Endometrial microvascular endothelial cells (primary cell): ENCODE measurements around the gene ATAD5. TPM values are rescaled to one million over a fixed set of nuclear protein-coding genes. Genes with fewer than 3 reads are reported as not detected.
"Not testable (repeated sequence)": the region's sequence is repeated elsewhere in the genome, so short reads cannot be mapped to it uniquely, and the experiment has no call there.

ENCODE experiments used
- in situ Hi-C: cut with HindIII; loops from 2 replicates; pipeline ENCODE4 v1.10.0; 2017; ENCODE audit warnings: low sequenced_read_pairs, low pct_unique_long_range_greater_than_20kb; ENCODE audit errors: inconsistent ontology term
- total RNA-seq: library from RNA; depleted of rRNA; stranded (reverse); fragments of >200 nt; gene quantifications from one replicate; pipeline ENCODE4 v1.2.3, GENCODE V29; 2015; ENCODE audit errors: inconsistent ontology term

ATAD5 gene
- total RNA-seq, 1 donor from 2014 or later: 5.9 TPM

- in situ Hi-C loops: no loop called here
These were observed 11.6 kb upstream of the ATAD5 start for GRCh38 chr17:30819971-30820705.

- in situ Hi-C loops: no loop called here
These were observed 9.7 kb upstream of the ATAD5 start for GRCh38 chr17:30821871-30822723.

- in situ Hi-C loops: not testable (repeated sequence)
These were observed 8.8 kb upstream of the ATAD5 start for GRCh38 chr17:30822919-30823318.

GRCh38 chr17:30823421-30823820, 8.3 kb upstream of the ATAD5 start:
- in situ Hi-C loops: no loop called here

- in situ Hi-C loops: no loop called here
These were observed 7.8 kb upstream of the ATAD5 start for GRCh38 chr17:30824002-30824355.

DNA sequence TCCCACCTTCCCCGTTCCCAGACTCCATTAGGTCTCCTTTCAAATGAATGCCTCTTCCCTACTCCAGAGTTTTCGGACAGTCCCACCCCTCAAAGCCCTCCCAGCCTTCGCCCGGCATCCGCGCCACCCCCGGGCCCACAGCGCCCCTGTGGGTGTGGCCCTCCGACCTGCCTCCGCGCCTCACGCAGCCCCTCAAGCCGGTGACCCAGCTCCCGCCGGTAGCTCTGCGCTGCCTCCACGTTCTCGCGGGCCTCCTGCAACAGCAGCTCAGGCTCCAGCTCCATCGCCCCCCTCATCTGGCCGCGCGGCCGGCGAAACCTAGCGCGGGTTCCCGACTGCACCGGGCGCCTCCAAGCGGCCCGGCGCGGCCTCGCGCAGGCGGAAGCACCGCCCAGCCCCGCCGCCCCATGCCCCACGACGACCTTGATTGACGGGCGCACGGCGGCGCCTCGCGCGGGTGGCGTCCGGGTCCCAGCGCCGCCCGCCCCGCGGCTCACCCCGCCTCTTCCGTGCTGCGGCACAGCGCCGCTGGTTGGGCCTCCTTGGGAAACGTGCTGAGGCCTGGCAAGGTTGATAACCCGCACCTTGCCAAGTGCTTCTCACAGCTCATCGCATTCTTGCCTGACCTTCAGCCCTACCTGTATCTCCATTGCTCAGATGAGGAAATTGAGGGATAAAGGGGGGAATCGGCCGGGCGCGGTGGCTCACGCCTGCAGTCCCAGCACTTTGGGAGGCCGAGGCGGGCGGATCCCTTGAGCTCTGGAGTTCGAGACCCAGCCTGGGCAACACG, 7.2 kb upstream of the ATAD5 start, which contains the start of gene CRLF3:
Gene CRLF3 (minus strand): TSS at position 337 of the 790 bp plus-strand sequence. CDS start 41 bp downstream, at position 296.
- in situ Hi-C loops: no loop called here

- in situ Hi-C loops: no loop called here
These were observed 4.7 kb upstream of the ATAD5 start for GRCh38 chr17:30827082-30827481.

- in situ Hi-C loops: no loop called here
These were observed 2.7 kb upstream of the ATAD5 start for GRCh38 chr17:30829022-30829421.

GRCh38 chr17:30831257-30831656, 509 bp upstream of the ATAD5 start:
- in situ Hi-C loops: no loop called here

DNA sequence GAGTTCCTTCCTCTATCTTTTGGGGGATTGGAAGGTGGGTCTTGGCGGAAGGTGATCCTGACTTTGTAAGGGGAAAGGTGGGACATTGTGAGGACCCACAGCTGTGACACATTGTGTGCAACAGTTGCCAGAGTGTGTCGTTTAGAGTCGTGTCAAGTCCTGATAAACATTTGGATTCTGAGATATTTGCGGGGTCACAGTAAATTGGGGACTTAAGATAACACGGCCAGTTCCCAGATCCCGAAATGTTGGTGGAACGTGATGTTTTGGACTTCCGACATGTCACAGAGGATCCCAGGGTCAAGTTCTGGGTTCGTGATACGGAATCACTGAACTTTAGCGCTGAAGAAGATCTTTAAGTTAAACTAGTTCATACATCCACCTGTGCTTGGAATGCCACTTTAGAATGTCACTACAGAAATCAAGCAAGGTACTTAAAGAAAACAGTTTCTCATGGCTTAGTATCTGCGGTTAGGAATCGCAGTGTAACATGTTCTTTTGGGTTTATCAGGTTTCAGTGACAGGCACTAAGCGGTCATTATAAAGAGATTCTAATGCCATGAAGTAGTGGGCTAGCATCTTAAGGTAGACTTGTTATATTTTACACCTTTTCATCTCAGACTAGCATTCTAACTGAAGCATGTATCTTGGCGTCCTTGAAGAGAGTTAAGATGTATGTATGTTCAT, 815 bp downstream of the ATAD5 start:
- in situ Hi-C loops: no loop called here

DNA sequence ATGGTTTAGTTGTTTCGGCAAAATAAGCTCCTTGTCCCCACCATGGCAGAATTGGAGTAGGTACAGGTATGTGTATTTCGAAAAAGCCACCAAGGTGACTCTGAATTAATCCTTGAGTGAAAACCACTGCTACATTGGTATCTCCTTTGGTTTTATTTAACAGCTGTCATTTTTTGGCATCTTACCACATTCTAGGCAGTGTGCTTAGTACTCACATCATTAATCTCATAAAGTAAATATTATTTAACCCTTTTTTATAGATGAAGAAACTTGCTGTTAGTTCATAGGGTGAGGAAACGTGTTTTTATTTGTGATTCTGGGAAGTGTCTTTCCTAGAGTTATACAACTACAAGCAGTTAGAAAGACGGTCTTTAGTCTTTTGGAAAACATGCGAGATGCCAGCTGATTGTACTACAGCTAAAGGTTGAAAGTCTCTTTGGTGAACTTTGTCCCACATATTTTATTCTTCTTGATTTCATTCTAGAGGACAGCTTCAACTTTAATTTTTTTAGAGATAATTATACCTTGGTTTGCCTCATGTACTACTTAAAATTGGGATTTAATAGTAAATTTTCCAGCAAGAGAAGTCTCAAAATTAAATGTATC, 6.5 kb downstream of the ATAD5 start:
- in situ Hi-C loops: no loop called here

GRCh38 chr17:30840771-30841170, 9.0 kb downstream of the ATAD5 start:
- in situ Hi-C loops: no loop called here

- in situ Hi-C loops: no loop called here
These were observed 16.3 kb downstream of the ATAD5 start for GRCh38 chr17:30848021-30848420.

GRCh38 chr17:30854146-30854545, 22.4 kb downstream of the ATAD5 start:
- in situ Hi-C loops: no loop called here

- in situ Hi-C loops: no loop called here
These were observed 26.9 kb downstream of the ATAD5 start for GRCh38 chr17:30858556-30859250.

DNA sequence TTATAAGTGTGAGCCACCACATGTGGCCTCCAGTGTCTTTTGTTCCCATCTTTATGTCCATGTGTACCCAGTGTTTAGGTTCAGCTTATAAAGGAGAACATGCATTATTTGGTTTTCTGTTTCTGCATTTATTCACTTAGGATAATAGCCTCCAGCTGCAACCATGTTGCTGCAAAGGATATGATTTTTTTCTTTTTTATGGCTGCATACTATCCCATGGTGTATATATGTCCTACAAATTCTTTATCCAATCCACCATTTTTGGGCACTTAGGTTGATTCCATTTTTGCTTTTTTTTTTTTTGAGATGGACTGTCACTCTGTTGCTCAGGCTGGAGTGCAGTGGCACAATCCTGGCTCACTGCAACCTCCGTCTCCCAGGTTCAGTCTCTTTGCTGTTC, 32.9 kb downstream of the ATAD5 start:
- in situ Hi-C loops: no loop called here

DNA sequence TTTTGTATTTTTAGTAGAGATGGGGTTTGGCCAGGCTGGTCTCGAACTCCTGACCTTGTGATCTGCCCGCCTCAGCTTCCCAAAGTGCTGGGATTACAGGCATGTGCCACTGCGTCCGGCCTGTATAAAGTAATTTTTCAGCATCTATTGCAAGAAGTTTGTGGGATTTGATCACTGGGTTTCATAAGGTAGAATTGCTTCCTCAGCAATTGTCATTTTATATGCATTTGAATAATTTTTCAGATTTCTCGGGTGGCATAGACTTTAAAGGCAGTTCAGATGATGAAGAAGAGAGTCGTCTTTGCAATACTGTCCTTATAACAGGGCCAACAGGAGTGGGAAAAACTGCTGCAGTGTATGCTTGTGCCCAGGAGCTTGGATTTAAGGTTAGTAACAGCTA, 37.2 kb downstream of the ATAD5 start:
- in situ Hi-C loops: no loop called here

- in situ Hi-C loops: no loop called here
These were observed 54.4 kb downstream of the ATAD5 start for GRCh38 chr17:30886187-30886586.
